Measurements from ENCODE around the gene SKAP1. TPM values are rescaled to one million over a fixed set of nuclear protein-coding genes. Genes with fewer than 3 reads are reported as not detected.

SKAP1 gene
- total and polyA plus RNA-seq, 4 donors = 1.4 to 4.9 (median 2.5) TPM

GRCh38 chr17:48113201-48113676, 316.8 kb downstream of the SKAP1 start:
- no peaks in the 10 kb centered on the region for H3K27me3 ChIP-seq (ENCODE audit: control insufficient read depth in 3 of 3, insufficient read depth in 3 of 3, low read length in 2 of 3)
- peak overlapping the region in 1 of 2 donors; percentile 51 for H3K27ac ChIP-seq (ENCODE audit: low read depth in 1 of 2, low read length in 1 of 2)
- peaks cover 0 to 5% (median 4%) of the 10 kb centered on the region in 5 donors for H3K4me1 ChIP-seq (ENCODE audit: control insufficient read depth in 5 of 5, insufficient read depth in 5 of 5, low read length in 5 of 5)
- 43 to 70% methylated on average over 5 of the region's 5 CpGs for WGBS, 2 donors
- ATAC-seq (ENCODE audit: insufficient read depth, low FRiP score) = peak; percentile 41
- no peaks in the 10 kb centered on the region for H3K9me3 ChIP-seq (ENCODE audit: control insufficient read depth in 4 of 4, insufficient read depth in 3 of 4, low read length in 3 of 4)
- H3K4me3 ChIP-seq = no peak overlapping the region
- peaks cover 3 to 22% (median 7%) of the 10 kb centered on the region in 4 donors for H3K36me3 ChIP-seq (ENCODE audit: control insufficient read depth in 4 of 4, insufficient read depth in 4 of 4, low read length in 4 of 4)
- no peak for DNase-seq
- no peak overlapping the region for H3K9ac ChIP-seq (ENCODE audit: insufficient read depth in 1 of 2, low read length in 2 of 2)
- no peak for TF ChIP-seq CTCF (IDR thresholded peaks at IDR 0.05; ENCODE audit: control extremely low read depth, extremely low read depth)

- no peak for DNase-seq
- Histone ChIP-seq H3K27me3 (ENCODE audit: control insufficient read depth in 3 of 3, insufficient read depth in 3 of 3, low read length in 2 of 3) (no peaks in the 10 kb centered on the region), H3K36me3 (ENCODE audit: control insufficient read depth in 4 of 4, insufficient read depth in 4 of 4, low read length in 4 of 4) (peaks cover 3 to 20% (median 7%) of the 10 kb centered on the region in 4 donors), H3K9me3 (ENCODE audit: control insufficient read depth in 4 of 4, insufficient read depth in 3 of 4, low read length in 3 of 4) (no peaks in the 10 kb centered on the region), H3K27ac (ENCODE audit: low read depth in 1 of 2, low read length in 1 of 2) (no peak overlapping the region), H3K9ac (ENCODE audit: insufficient read depth in 1 of 2, low read length in 2 of 2) (no peak overlapping the region), H3K4me1 (ENCODE audit: control insufficient read depth in 5 of 5, insufficient read depth in 5 of 5, low read length in 5 of 5) (peaks cover 0 to 6% (median 4%) of the 10 kb centered on the region in 5 donors), H3K4me3 (no peak overlapping the region)
- no peak for ATAC-seq (ENCODE audit: insufficient read depth, low FRiP score)
- TF ChIP-seq CTCF (IDR thresholded peaks at IDR 0.05; ENCODE audit: control extremely low read depth, extremely low read depth) = no peak
- WGBS, 2 donors = 91 to 93% methylated on average over 2 of the region's 2 CpGs
These were observed 318.1 kb downstream of the SKAP1 start for GRCh38 chr17:48111937-48112241.

- DNase-seq (no peak), ATAC-seq (ENCODE audit: insufficient read depth, low FRiP score) (no peak)
- Histone ChIP-seq H3K36me3 (ENCODE audit: control insufficient read depth in 4 of 4, insufficient read depth in 4 of 4, low read length in 4 of 4) (peaks cover 3 to 14% (median 6%) of the 10 kb centered on the region in 4 donors), H3K9me3 (ENCODE audit: control insufficient read depth in 4 of 4, insufficient read depth in 3 of 4, low read length in 3 of 4) (no peaks in the 10 kb centered on the region), H3K4me3 (no peak overlapping the region), H3K4me1 (ENCODE audit: control insufficient read depth in 5 of 5, insufficient read depth in 5 of 5, low read length in 5 of 5) (peaks cover 0 to 8% (median 4%) of the 10 kb centered on the region in 5 donors), H3K27ac (ENCODE audit: low read depth in 1 of 2, low read length in 1 of 2) (no peak overlapping the region), H3K9ac (ENCODE audit: insufficient read depth in 1 of 2, low read length in 2 of 2) (no peak overlapping the region), H3K27me3 (ENCODE audit: control insufficient read depth in 3 of 3, insufficient read depth in 3 of 3, low read length in 2 of 3) (no peaks in the 10 kb centered on the region)
- TF ChIP-seq CTCF (IDR thresholded peaks at IDR 0.05; ENCODE audit: control extremely low read depth, extremely low read depth) = no peak
- WGBS, 2 donors = 71 to 73% methylated on average over 9 of the region's 9 CpGs
These were observed 319.3 kb downstream of the SKAP1 start for GRCh38 chr17:48110761-48111160.
